Ovary (tissue), 10 donors: Measurements from ENCODE around the gene LRAT. TPM values are rescaled to one million over a fixed set of nuclear protein-coding genes. Genes with fewer than 3 reads are reported as not detected.

ENCODE experiments used
- DNase-seq, 5 donors: peaks; one replicate each; pipeline ENCODE4 v3.0.0-alpha.2; 2019 to 2020
- H3K27ac ChIP-seq, 2 donors: fragments of 200-600 bp; one replicate each; pipeline versions ENCODE4 v1.5.1 to v1.8.0; 2019 to 2022
- H3K27me3 ChIP-seq: fragments of 200-600 bp; one replicate; pipeline ENCODE4 v1.8.0; 2022
- H3K36me3 ChIP-seq: fragments of 200-600 bp; sonication (generic); one replicate; pipeline ENCODE4 v1.5.1; 2019
- H3K4me1 ChIP-seq: one replicate; pipeline ENCODE4 v1.8.1; 2013; ENCODE audit warnings: mild to moderate bottlenecking, moderate library complexity; ENCODE audit not compliant: insufficient read depth
- H3K4me3 ChIP-seq: fragments of 200-600 bp; sonication (generic); one replicate; pipeline ENCODE4 v1.5.1; 2017
- H3K9me3 ChIP-seq, 2 donors: fragments of 200-600 bp in 1 of 2; sonication (generic) in 1 of 2; one replicate each; pipeline versions ENCODE4 v1.5.1 to v1.8.1; 2013 to 2019; ENCODE audit warnings: mild to moderate bottlenecking in 1 of 2, moderate library complexity in 1 of 2
- CTCF ChIP-seq, 3 donors: fragments of 450-650 bp in 2 of 3; fragments of 200-600 bp in 1 of 3; IDR thresholded peaks; one replicate each; pipeline versions ENCODE4 v1.5.1 to v1.8.0; 2016 to 2022; ENCODE audit warnings: antibody characterized with exemption in 3 of 3, mild to moderate bottlenecking in 1 of 3
- EP300 ChIP-seq: sonication (generic); formaldehyde crosslinking; IDR thresholded peaks from one replicate; pipeline ENCODE4 v1.6.1; 2017; ENCODE audit warnings: antibody characterized with exemption
- POLR2A ChIP-seq: fragments of 450-650 bp; IDR thresholded peaks from one replicate; pipeline ENCODE4 v1.6.1; 2017; ENCODE audit warnings: antibody characterized with exemption, mild to moderate bottlenecking, moderate library complexity
- WGBS, 3 donors: extraction: QIAGEN DNeasy Blood & Tissue Kit in 1 of 3; methylation state at CpG; one replicate each; pipeline versions ENCODE4 v1.1.5 to v1.1.7; 2013 to 2017; 5-methylcytosine and 5-hydroxymethylcytosine counted together
- intact Hi-C, 4 donors: fragments of 100-400 bp; cut with DNase I; formaldehyde crosslinking; loops; one replicate each; pipeline versions ENCODE4 v1.11.0 to v1.15.1; 2022 to 2023
- long read RNA-seq, 3 donors: library from polyadenylated mRNA in 2 of 3; unstranded in 2 of 3; transcript quantifications; one replicate each; pipeline ENCODE4 v2.0.0 and lab custom pipeline, GENCODE V29; 2021 to 2026
- polyA plus RNA-seq, 2 donors: library from polyadenylated mRNA; stranded (reverse); fragments of 200-250 nt in 1 of 2; fragments of 350-450 nt in 1 of 2; fragmentation: Illumina TruSeq in 1 of 2; extraction: RNeasy Lipid Tissue Mini Kit (QIAGEN cat#74804) in 1 of 2; gene quantifications; one replicate each; pipeline ENCODE4 v1.2.3, GENCODE V29; 2013 to 2014
- total RNA-seq, 7 donors: library from RNA; depleted of rRNA in 2 of 7; stranded (reverse); fragments of >200 nt in 2 of 7; fragmentation: NEBNext Ultra II Directional in 3 of 7; extraction: Animal tissue kit (Norgen Biotek cat#: 25700) in 3 of 7; gene quantifications; one replicate each; pipeline versions ENCODE4 v1.1.0 to v1.2.4, GENCODE V29; 2016 to 2023
- donor health status: DM: no; HTN: no; CAD: no; lungs with moderate emphysema.
- donor health status: DM: no; HTN: no; CAD: no.
- donor health status: Bipolar disorder and iron deficiency.
- donor health status: DM: yes; HTN: yes; CAD: no.
- donor health status: DM: no; HTN: no; CAD: no.
- donor health status: DM: yes; HTN: yes; CAD: no.

LRAT gene
- total RNA-seq (under 1 TPM; 0.05 to 0.92 (median 0.40) TPM), polyA plus RNA-seq (1 to 10 TPM; 1.2 to 7.9 TPM)
- long read RNA-seq, donor 1, result 0 reads
- long read RNA-seq, donor 2, full-length matches to known transcripts, result 1 of 1 reads
- long read RNA-seq, donor 2, partial matches to known transcripts, result 0 of 1 reads
- long read RNA-seq, donor 2, other reads (novel, unspliced or antisense), result 0 of 1 reads
- long read RNA-seq, donor 3, result 0 reads

DNA sequence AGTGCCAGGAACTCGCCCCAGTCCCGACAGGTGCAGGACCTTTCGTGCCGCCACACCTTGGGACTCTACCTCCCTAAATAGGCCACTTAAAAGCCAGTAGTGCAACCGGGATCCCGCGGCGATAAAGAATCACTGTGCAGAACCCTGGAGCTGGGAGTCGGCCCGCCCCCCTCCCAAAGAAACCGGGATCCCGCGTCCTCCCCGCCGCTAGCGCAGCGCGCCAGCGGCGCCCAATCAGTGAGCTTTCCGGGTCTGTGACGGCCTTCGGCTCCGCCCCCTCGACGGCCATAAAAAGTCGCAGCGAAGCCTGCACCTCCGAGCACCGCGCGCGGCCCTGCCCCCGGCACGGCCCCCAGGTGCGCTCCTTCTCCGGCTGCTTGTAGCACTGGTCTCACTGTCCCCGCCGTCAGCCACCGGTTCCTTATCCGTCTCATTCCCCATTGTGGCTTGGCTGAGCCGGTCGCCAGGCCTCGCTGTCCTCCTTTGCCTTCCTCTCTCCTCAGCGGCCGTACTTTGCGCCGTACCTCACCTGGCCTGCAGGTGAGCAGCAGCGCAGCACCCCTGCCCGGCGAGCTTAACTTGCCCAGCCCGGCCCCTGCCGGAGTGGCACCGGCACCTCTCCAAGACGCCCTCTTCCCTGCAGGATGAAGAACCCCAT lies at the start of gene LRAT:
Gene LRAT (plus strand): TSS at position 318 of the 658 bp plus-strand sequence. CDS start 327 bp downstream, at position 645.
- intact Hi-C loops, result no loop called here
- peak within 1 kb of the TSS; percentile 32 for H3K4me3 ChIP-seq
- H3K27me3 ChIP-seq, result no peaks in the 10 kb centered on the region
- H3K27ac ChIP-seq, result no peak within 1 kb of the TSS
- 1 to 2% (median 1%) methylated on average over 54 to 55 of the region's 55 CpGs for WGBS, 3 donors
- no peak for DNase-seq
- TF ChIP-seq POLR2A (no peak), CTCF (IDR thresholded peaks at IDR 0.05) (no peak)
- H3K4me1 ChIP-seq, result no peaks in the 10 kb centered on the region
- H3K9me3 ChIP-seq, result no peaks in the 10 kb centered on the region
- H3K36me3 ChIP-seq, result no peaks in the 10 kb centered on the region

DNA sequence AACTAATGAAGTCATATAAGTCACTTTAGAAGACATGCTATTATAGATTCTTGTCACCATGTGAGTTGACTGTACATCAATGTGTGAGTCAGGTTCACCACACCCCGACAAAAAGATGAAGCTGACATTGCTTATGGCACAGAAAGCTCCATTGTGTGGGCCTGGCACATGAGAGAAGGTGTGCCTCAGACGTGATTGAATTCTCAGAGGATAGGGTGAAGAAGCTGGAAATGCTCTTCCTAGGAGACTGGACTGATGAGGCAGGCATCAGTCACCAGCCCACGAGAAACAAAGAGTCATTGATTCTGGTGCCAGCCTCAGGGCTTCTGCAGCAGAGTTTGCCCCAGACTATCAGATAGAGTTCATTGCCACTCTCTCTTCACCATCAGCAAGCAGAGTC lies 35.9 kb upstream of the LRAT start:
- no peaks in the 10 kb centered on the region for H3K36me3 ChIP-seq

DNA sequence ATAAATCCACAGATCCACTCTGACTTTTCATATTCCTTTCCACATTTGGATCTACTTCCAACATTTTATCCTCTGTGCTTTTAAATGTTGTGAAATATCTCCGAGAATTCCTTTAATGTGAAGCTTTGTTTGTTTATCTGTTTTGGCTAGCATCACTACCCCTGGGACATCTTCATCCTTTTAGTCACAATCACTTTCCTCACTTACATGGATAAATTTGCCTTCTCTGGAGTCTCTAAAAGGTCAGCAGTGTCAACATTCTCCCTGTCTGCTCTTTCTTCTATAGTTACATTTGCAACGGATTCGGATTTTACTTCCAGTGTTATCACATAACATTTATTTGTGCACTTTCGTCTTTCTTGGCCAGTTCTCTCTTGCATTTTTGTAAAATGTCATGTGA lies 34.2 kb upstream of the LRAT start:
- WGBS, 3 donors, result 29 to 52% (median 50%) methylated on average over 4 of the region's 4 CpGs
- no peak overlapping the region for H3K4me3 ChIP-seq
- H3K4me1 ChIP-seq, result no peaks in the 10 kb centered on the region
- no peaks in the 10 kb centered on the region for H3K27me3 ChIP-seq
- H3K36me3 ChIP-seq, result no peaks in the 10 kb centered on the region
- DNase-seq, result no peak
- H3K9me3 ChIP-seq, result no peaks in the 10 kb centered on the region
- H3K27ac ChIP-seq, result no peak overlapping the region
- intact Hi-C loops, result no loop called here
- TF ChIP-seq EP300, result no peak
- TF ChIP-seq CTCF (IDR thresholded peaks at IDR 0.05), result no peak
- no peak for TF ChIP-seq POLR2A

More for the DNA sequence above, 35.9 kb upstream of the LRAT start:
- DNase-seq, result no peak
- Histone ChIP-seq H3K27ac (no peak overlapping the region), H3K27me3 (no peaks in the 10 kb centered on the region), H3K4me1 (no peaks in the 10 kb centered on the region), H3K4me3 (no peak overlapping the region), H3K9me3 (no peaks in the 10 kb centered on the region)
- intact Hi-C loops, result no loop called here
- TF ChIP-seq CTCF (IDR thresholded peaks at IDR 0.05), result no peak
- TF ChIP-seq EP300, result no peak
- TF ChIP-seq POLR2A, result no peak
- WGBS, 3 donors, result 71 to 84% (median 73%) methylated on average over 3 of the region's 3 CpGs

- Histone ChIP-seq H3K4me3 (no peak overlapping the region), H3K4me1 (no peaks in the 10 kb centered on the region), H3K27me3 (no peaks in the 10 kb centered on the region), H3K27ac (no peak overlapping the region), H3K36me3 (no peaks in the 10 kb centered on the region), H3K9me3 (no peaks in the 10 kb centered on the region)
- intact Hi-C loops, result no loop called here
- DNase-seq, result no peak
- no peak for TF ChIP-seq EP300
- no peak for TF ChIP-seq POLR2A
- no peak for TF ChIP-seq CTCF (IDR thresholded peaks at IDR 0.05)
Measured at GRCh38 chr4:154711522-154711921, 32.3 kb upstream of the LRAT start.
